Brain microvascular endothelial cell (primary cell): Measurements from ENCODE around the gene PTDSS2.

Experiments
- DNase-seq: peaks from one replicate; pipeline ENCODE4 v3.0.0-alpha.2; 2020
- H3K27ac ChIP-seq: fragments of 250-450 bp; sonication (Bioruptor Pico); 2 replicates; pipeline ENCODE4 v1.5.1; 2020; ENCODE audit warnings: mild to moderate bottlenecking, moderate library complexity
- H3K27me3 ChIP-seq: fragments of 250-450 bp; sonication (Bioruptor Pico); replicated peaks from 2 replicates; pipeline ENCODE4 v1.5.1; 2020; ENCODE audit warnings: mild to moderate bottlenecking
- H3K36me3 ChIP-seq: fragments of 250-450 bp; sonication (Bioruptor Pico); replicated peaks from 2 replicates; pipeline ENCODE4 v1.5.1; 2020; ENCODE audit warnings: mild to moderate bottlenecking
- H3K4me3 ChIP-seq: 2 replicates; pipeline ENCODE4 v1.5.1; 2011; ENCODE audit warnings: low read depth, mild to moderate bottlenecking, control low read depth, low read length, moderate library complexity
- CTCF ChIP-seq: IDR thresholded peaks from 2 replicates; pipeline ENCODE4 v1.5.1; 2011; ENCODE audit warnings: low read depth, mild to moderate bottlenecking, moderate library complexity, low read length, control low read depth, inconsistent platforms; ENCODE audit errors: missing control alignments
- in situ Hi-C: cut with HindIII; loops from 2 replicates; pipeline ENCODE4 v1.10.0; 2017; ENCODE audit warnings: low sequenced_read_pairs, low pct_ligation_motif_present

PTDSS2 gene

GRCh38 chr11:526192-526591 lies 76.1 kb downstream of the PTDSS2 start:
- in situ Hi-C loops = no loop called here

GRCh38 chr11:528166-528814 lies 78.2 kb downstream of the PTDSS2 start:
- Histone ChIP-seq H3K27ac (no peak overlapping the region), H3K4me3 (no peak overlapping the region), H3K27me3 (no peaks in the 10 kb centered on the region), H3K36me3 (peaks cover 18% of the 10 kb centered on the region)
- no peak for DNase-seq
- TF ChIP-seq CTCF = no peak
- in situ Hi-C loops = no loop called here

More at GRCh38 chr11:526192-526591, 76.1 kb downstream of the PTDSS2 start:
- Histone ChIP-seq H3K27ac (no peak overlapping the region), H3K27me3 (no peaks in the 10 kb centered on the region), H3K4me3 (no peak overlapping the region), H3K36me3 (no peaks in the 10 kb centered on the region)
- no peak for TF ChIP-seq CTCF
- DNase-seq = no peak

GRCh38 chr11:528815-529727 lies 79.0 kb downstream of the PTDSS2 start:
- no peak overlapping the region for H3K27ac ChIP-seq
- no peak for TF ChIP-seq CTCF
- H3K27me3 ChIP-seq = no peaks in the 10 kb centered on the region
- no peak for DNase-seq
- no peak overlapping the region for H3K4me3 ChIP-seq
- H3K36me3 ChIP-seq = peaks cover 23% of the 10 kb centered on the region
- in situ Hi-C loops = no loop called here

- DNase-seq = no peak
- Histone ChIP-seq H3K4me3 (no peak overlapping the region), H3K36me3 (peaks cover 23% of the 10 kb centered on the region), H3K27me3 (no peaks in the 10 kb centered on the region), H3K27ac (no peak overlapping the region)
- in situ Hi-C loops = no loop called here
- TF ChIP-seq CTCF = no peak
Observed at GRCh38 chr11:529728-530411, 79.8 kb downstream of the PTDSS2 start.

GRCh38 chr11:530960-531831 lies 81.1 kb downstream of the PTDSS2 start:
- in situ Hi-C loops = no loop called here
- no peak for TF ChIP-seq CTCF
- DNase-seq = no peak

More at GRCh38 chr11:530960-531831, 81.1 kb downstream of the PTDSS2 start:
- no peak overlapping the region for H3K27ac ChIP-seq
- no peaks in the 10 kb centered on the region for H3K27me3 ChIP-seq
- H3K36me3 ChIP-seq = peaks cover 23% of the 10 kb centered on the region
- H3K4me3 ChIP-seq = no peak overlapping the region
